ENCODE results near the gene KDM8. TPM values are rescaled to one million over a fixed set of nuclear protein-coding genes. Genes with fewer than 3 reads are reported as not detected.
"Not testable (repeated sequence)": the region's sequence is repeated elsewhere in the genome, so short reads cannot be mapped to it uniquely, and the experiment has no call there.

KDM8 gene
- total RNA-seq, 1 experiment from 2014 or later = 7.9 TPM

- TF ChIP-seq CTCF (IDR thresholded peaks at IDR 0.05) (no peak), TCF7L2 (IDR thresholded peaks at IDR 0.05; ENCODE audit: low read depth, low read length) (no peak), SIN3A (IDR thresholded peaks at IDR 0.05; ENCODE audit: borderline replicate concordance, insufficient read depth, low read depth, low read length) (no peak), POLR2AphosphoS5 (IDR thresholded peaks at IDR 0.05; ENCODE audit: low read depth, low read length) (no peak), REST (IDR thresholded peaks at IDR 0.05; ENCODE audit: insufficient read depth in 1 of 2, low read depth in 2 of 2, low read length in 1 of 2) (no peak)
- intact Hi-C loops (cut with micrococcal nuclease; ENCODE audit: unreplicated experiment) = no loop called here
- H3K27ac ChIP-seq (ENCODE audit: low read length) = no peak overlapping the region
- H3K36me3 ChIP-seq (ENCODE audit: control insufficient read depth, insufficient read depth, low read length) = no peaks in the 10 kb centered on the region; the same call in 1 of the 2 replicates
- no peaks in the 10 kb centered on the region for H3K9me3 ChIP-seq (ENCODE audit: control insufficient read depth, insufficient read depth, low read depth, low read length)
- DNase-seq (ENCODE audit: low read depth, low spot score) (no peak), ATAC-seq (no peak)
- peaks cover 5% of the 10 kb centered on the region for H3K4me1 ChIP-seq (ENCODE audit: control insufficient read depth, insufficient read depth, low read length)
- POLR2A ChIA-PET = no interaction called here
- in situ Hi-C loops (cut with HindIII; ENCODE audit: low pct_unique_long_range_greater_than_20kb, low sequenced_read_pairs) = no loop called here
- no peaks in the 10 kb centered on the region for H3K27me3 ChIP-seq (ENCODE audit: control insufficient read depth, insufficient read depth, low read length)
- CTCF ChIA-PET = no interaction called here
- no TSS peak for BruUV-seq (replicated peaks)
- no peak overlapping the region for H3K4me3 ChIP-seq (ENCODE audit: low read depth in 2 of 2, low read length in 2 of 2)
These were observed 55.0 kb downstream of the KDM8 start for GRCh38 chr16:27258241-27258734.

- H3K27ac ChIP-seq (ENCODE audit: low read length) = no peak overlapping the region
- in situ Hi-C loops (cut with HindIII; ENCODE audit: low pct_unique_long_range_greater_than_20kb, low sequenced_read_pairs) = no loop called here
- no peak for DNase-seq (ENCODE audit: low read depth, low spot score)
- intact Hi-C loops (cut with micrococcal nuclease; ENCODE audit: unreplicated experiment) = no loop called here
- no peaks in the 10 kb centered on the region; the same call in 1 of the 2 replicates for H3K36me3 ChIP-seq (ENCODE audit: control insufficient read depth, insufficient read depth, low read length)
- H3K4me3 ChIP-seq (ENCODE audit: low read depth in 2 of 2, low read length in 2 of 2) = no peak overlapping the region
- ChIA-PET POLR2A (no interaction called here), CTCF (interaction anchor here (0.6 kb wide), 1 partner anchor 109 kb away, joined by 7 read pairs; no protein-coding TSS in a partner anchor)
- H3K27me3 ChIP-seq (ENCODE audit: control insufficient read depth, insufficient read depth, low read length) = no peaks in the 10 kb centered on the region
- no TSS peak for BruUV-seq (replicated peaks)
- ATAC-seq = no peak
- TF ChIP-seq CTCF (IDR thresholded peaks at IDR 0.05) (no peak), SIN3A (IDR thresholded peaks at IDR 0.05; ENCODE audit: borderline replicate concordance, insufficient read depth, low read depth, low read length) (no peak), TCF7L2 (IDR thresholded peaks at IDR 0.05; ENCODE audit: low read depth, low read length) (no peak), POLR2AphosphoS5 (IDR thresholded peaks at IDR 0.05; ENCODE audit: low read depth, low read length) (no peak), REST (IDR thresholded peaks at IDR 0.05; ENCODE audit: insufficient read depth in 1 of 2, low read depth in 2 of 2, low read length in 1 of 2) (no peak)
- no peaks in the 10 kb centered on the region; the same call in 1 of the 2 replicates for H3K4me1 ChIP-seq (ENCODE audit: control insufficient read depth, insufficient read depth, low read length)
- H3K9me3 ChIP-seq (ENCODE audit: control insufficient read depth, insufficient read depth, low read depth, low read length) = no peaks in the 10 kb centered on the region
These were observed 56.4 kb downstream of the KDM8 start for GRCh38 chr16:27259710-27260109.

GRCh38 chr16:27262904-27263423, 59.6 kb downstream of the KDM8 start:
- ATAC-seq; DNase-seq (ENCODE audit: low read depth, low spot score); H3K27me3 ChIP-seq (ENCODE audit: control insufficient read depth, insufficient read depth, low read length); H3K4me1 ChIP-seq (ENCODE audit: control insufficient read depth, insufficient read depth, low read length); H3K27ac ChIP-seq (ENCODE audit: low read length); in situ Hi-C loops (cut with HindIII; ENCODE audit: low pct_unique_long_range_greater_than_20kb, low sequenced_read_pairs); CTCF ChIA-PET; H3K36me3 ChIP-seq (ENCODE audit: control insufficient read depth, insufficient read depth, low read length); POLR2A ChIA-PET; H3K4me3 ChIP-seq (ENCODE audit: low read depth in 2 of 2, low read length in 2 of 2); H3K9me3 ChIP-seq (ENCODE audit: control insufficient read depth, insufficient read depth, low read depth, low read length); intact Hi-C loops (cut with micrococcal nuclease; ENCODE audit: unreplicated experiment); BruUV-seq (replicated peaks): not testable (repeated sequence)

Measured in Panc1 (cell line).